SK-N-SH treated with all-trans-retinoic acid at 6 μM for 48 hours (cell line): Measurements from ENCODE around the gene ZNF446.

Experiments
- ESRRG ChIP-seq: fragments of 250-450 bp; sonication (Bioruptor Pico); IDR thresholded peaks from 2 replicates; pipeline ENCODE4 v1.6.1; 2021; ENCODE audit warnings: mild to moderate bottlenecking
- PATZ1 ChIP-seq: fragments of 250-450 bp; sonication (Bioruptor Pico); IDR thresholded peaks from 2 replicates; pipeline ENCODE4 v1.8.0; 2020; ENCODE audit warnings: mild to moderate bottlenecking, moderate library complexity, borderline replicate concordance
- POU6F1 ChIP-seq: fragments of 250-450 bp; sonication (Bioruptor Pico); IDR thresholded peaks from 2 replicates; pipeline ENCODE4 v1.8.0; 2021; ENCODE audit warnings: low read depth, mild to moderate bottlenecking, moderate library complexity, borderline replicate concordance
- PPARA ChIP-seq: fragments of 250-450 bp; sonication (Bioruptor Pico); IDR thresholded peaks from 2 replicates; pipeline ENCODE4 v1.5.0; 2020; ENCODE audit warnings: mild to moderate bottlenecking, borderline replicate concordance
- TOX ChIP-seq: fragments of 250-450 bp; sonication (Bioruptor Pico); IDR thresholded peaks from 2 replicates; pipeline ENCODE4 v1.8.0; 2021; ENCODE audit warnings: mild to moderate bottlenecking, moderate library complexity, borderline replicate concordance

- TF ChIP-seq PATZ1 (CRISPR knock-in tag), result no peak
- TF ChIP-seq POU6F1, result no peak
- no peak for TF ChIP-seq PPARA
- no peak for TF ChIP-seq ESRRG (CRISPR knock-in tag)
- no peak for TF ChIP-seq TOX (CRISPR knock-in tag)
Measured at GRCh38 chr19:58511353-58512208, 35.4 kb downstream of the ZNF446 start, which contains the start of gene SLC27A5.
